T-helper 2 cell treated with Interferon-gamma antibody and Interleukin-4, amounts not matched to agents 100 ng/mL and 5 ng/mL, for 36 hours (primary cell): ENCODE measurements around the gene SBK3. TPM values are rescaled to one million over a fixed set of nuclear protein-coding genes. Genes with fewer than 3 reads are reported as not detected.
"Not testable (repeated sequence)": the region's sequence is repeated elsewhere in the genome, so short reads cannot be mapped to it uniquely, and the experiment has no call there.

Experiments
- intact Hi-C: fragments of 100-400 bp; cut with micrococcal nuclease; formaldehyde crosslinking; loops from one replicate; pipeline ENCODE4 v1.15.1; 2023
- total RNA-seq: library from RNA; stranded (reverse); gene quantifications from 2 replicates; pipeline ENCODE4 v1.2.3, GENCODE V29; 2022

Gene SBK3
- total RNA-seq, 1 donor from 2014 or later, result not detected

GRCh38 chr19:55578031-55578760 lies 32.9 kb upstream of the SBK3 start:
- intact Hi-C loops, result no loop called here

- intact Hi-C loops, result no loop called here
Measured at GRCh38 chr19:55576746-55577145, 31.4 kb upstream of the SBK3 start.

- intact Hi-C loops, result not testable (repeated sequence)
Measured at GRCh38 chr19:55573929-55574328, 28.6 kb upstream of the SBK3 start.

- intact Hi-C loops, result not testable (repeated sequence)
Measured at GRCh38 chr19:55569477-55569876, 24.1 kb upstream of the SBK3 start.

- intact Hi-C loops, result no loop called here
Measured at GRCh38 chr19:55567708-55568328, 22.5 kb upstream of the SBK3 start.

- intact Hi-C loops, result no loop called here
Measured at GRCh38 chr19:55566823-55567222, 21.5 kb upstream of the SBK3 start.

GRCh38 chr19:55563261-55563690 lies 17.9 kb upstream of the SBK3 start:
- intact Hi-C loops, result no loop called here

GRCh38 chr19:55559684-55560083 lies 14.3 kb upstream of the SBK3 start:
- intact Hi-C loops, result no loop called here

- intact Hi-C loops, result no loop called here
Measured at GRCh38 chr19:55554741-55555152, 9.4 kb upstream of the SBK3 start.

GRCh38 chr19:55554302-55554701 lies 9.0 kb upstream of the SBK3 start:
- intact Hi-C loops, result no loop called here

- intact Hi-C loops, result no loop called here
Measured at GRCh38 chr19:55553217-55554182, 8.2 kb upstream of the SBK3 start.

- intact Hi-C loops, result no loop called here
Measured at GRCh38 chr19:55552620-55553019, 7.3 kb upstream of the SBK3 start.

GRCh38 chr19:55552206-55552605 lies 6.9 kb upstream of the SBK3 start:
- intact Hi-C loops, result no loop called here

- intact Hi-C loops, result no loop called here
Measured at GRCh38 chr19:55550321-55550650, 4.9 kb upstream of the SBK3 start.

- intact Hi-C loops, result no loop called here
Measured at GRCh38 chr19:55549500-55550320, 4.4 kb upstream of the SBK3 start.

- intact Hi-C loops, result no loop called here
Measured at GRCh38 chr19:55546822-55547614, 1.7 kb upstream of the SBK3 start.

GRCh38 chr19:55546011-55546410 lies 668 bp upstream of the SBK3 start:
- intact Hi-C loops, result no loop called here

- intact Hi-C loops, result no loop called here
Measured at GRCh38 chr19:55544776-55545439, 435 bp downstream of the SBK3 start.

GRCh38 chr19:55544014-55544413 lies 1.3 kb downstream of the SBK3 start:
- intact Hi-C loops, result no loop called here

- intact Hi-C loops, result no loop called here
Measured at GRCh38 chr19:55543567-55543966, 1.8 kb downstream of the SBK3 start.
